ENCODE data around the gene OAS2. TPM values are rescaled to one million over a fixed set of nuclear protein-coding genes. Genes with fewer than 3 reads are reported as not detected.

Gene OAS2
- total RNA-seq, 1 donor from 2014 or later = 94.2 TPM

DNA sequence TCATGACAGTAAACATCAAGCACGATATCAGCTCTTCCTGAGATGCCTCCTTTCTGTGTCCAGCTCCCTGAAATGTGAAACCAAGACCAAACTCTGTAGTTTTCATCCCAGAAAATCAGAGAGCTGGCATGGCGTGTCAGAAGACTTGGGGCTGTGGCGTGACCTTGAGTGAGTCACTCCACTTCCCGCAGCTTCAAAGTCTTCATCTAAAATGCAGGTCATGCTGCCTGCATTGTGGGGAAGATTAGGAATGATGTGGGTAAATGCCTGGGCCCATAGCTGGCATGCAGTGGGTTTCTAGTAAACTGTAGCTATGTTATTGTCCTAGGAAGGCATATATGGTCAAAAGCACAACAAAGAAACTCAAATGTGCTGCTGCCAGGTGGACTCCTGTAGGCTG lies 28.8 kb downstream of the OAS2 start:
- Mint-ChIP-seq H3K36me3 (ENCODE audit: low read depth, unreplicated experiment) (peaks cover 55% of the 10 kb centered on the region), H3K4me1 (ENCODE audit: low read depth, unreplicated experiment) (peaks cover 11% of the 10 kb centered on the region), H3K4me3 (ENCODE audit: unreplicated experiment) (no peak overlapping the region), H3K27me3 (ENCODE audit: low read depth, unreplicated experiment) (peaks cover 10% of the 10 kb centered on the region), H3K27ac (ENCODE audit: unreplicated experiment) (peak overlapping the region; percentile 35), H3K9me3 (ENCODE audit: unreplicated experiment) (peaks cover 5% of the 10 kb centered on the region)
- peaks cover 18% of the 10 kb centered on the region for H3K4me1 ChIP-seq (ENCODE audit: insufficient read depth, low read length)
- H3K36me3 ChIP-seq (ENCODE audit: insufficient read depth, low read length) = no peaks in the 10 kb centered on the region
- H3K27me3 ChIP-seq (ENCODE audit: insufficient read depth, low read length) = no peaks in the 10 kb centered on the region
- peak overlapping the region; percentile 66 for H3K4me2 ChIP-seq (ENCODE audit: low read length)
- FAIRE-seq (no peak), DNase-seq (ENCODE audit: low read depth) (peak; percentile 80)
- peaks cover 5% of the 10 kb centered on the region for H3K9me3 ChIP-seq (ENCODE audit: insufficient read depth, low read depth, low read length)
- H4K20me1 ChIP-seq (ENCODE audit: insufficient read depth, low read length) = no peaks in the 10 kb centered on the region
- peak overlapping the region; percentile 42 for H3K27ac ChIP-seq (ENCODE audit: low read depth, low read length)
- H3K79me2 ChIP-seq (ENCODE audit: insufficient read depth, low read length) = no peaks in the 10 kb centered on the region
- H3K4me3 ChIP-seq (ENCODE audit: insufficient read depth, low read depth, low read length) = no peak overlapping the region
- TF ChIP-seq EZH2 (IDR thresholded peaks at IDR 0.05; ENCODE audit: insufficient read depth, low read length) = no peak
- TF ChIP-seq, protein P1, sequence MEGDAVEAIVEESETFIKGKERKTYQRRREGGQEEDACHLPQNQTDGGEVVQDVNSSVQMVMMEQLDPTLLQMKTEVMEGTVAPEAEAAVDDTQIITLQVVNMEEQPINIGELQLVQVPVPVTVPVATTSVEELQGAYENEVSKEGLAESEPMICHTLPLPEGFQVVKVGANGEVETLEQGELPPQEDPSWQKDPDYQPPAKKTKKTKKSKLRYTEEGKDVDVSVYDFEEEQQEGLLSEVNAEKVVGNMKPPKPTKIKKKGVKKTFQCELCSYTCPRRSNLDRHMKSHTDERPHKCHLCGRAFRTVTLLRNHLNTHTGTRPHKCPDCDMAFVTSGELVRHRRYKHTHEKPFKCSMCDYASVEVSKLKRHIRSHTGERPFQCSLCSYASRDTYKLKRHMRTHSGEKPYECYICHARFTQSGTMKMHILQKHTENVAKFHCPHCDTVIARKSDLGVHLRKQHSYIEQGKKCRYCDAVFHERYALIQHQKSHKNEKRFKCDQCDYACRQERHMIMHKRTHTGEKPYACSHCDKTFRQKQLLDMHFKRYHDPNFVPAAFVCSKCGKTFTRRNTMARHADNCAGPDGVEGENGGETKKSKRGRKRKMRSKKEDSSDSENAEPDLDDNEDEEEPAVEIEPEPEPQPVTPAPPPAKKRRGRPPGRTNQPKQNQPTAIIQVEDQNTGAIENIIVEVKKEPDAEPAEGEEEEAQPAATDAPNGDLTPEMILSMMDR (IDR thresholded peaks at IDR 0.05; ENCODE audit: insufficient read depth, low read depth, low read length) = no peak
- no peak overlapping the region for H2AFZ ChIP-seq (ENCODE audit: low read depth, low read length)
- H3K9ac ChIP-seq (ENCODE audit: low read length) = peak overlapping the region; percentile 28

DNA sequence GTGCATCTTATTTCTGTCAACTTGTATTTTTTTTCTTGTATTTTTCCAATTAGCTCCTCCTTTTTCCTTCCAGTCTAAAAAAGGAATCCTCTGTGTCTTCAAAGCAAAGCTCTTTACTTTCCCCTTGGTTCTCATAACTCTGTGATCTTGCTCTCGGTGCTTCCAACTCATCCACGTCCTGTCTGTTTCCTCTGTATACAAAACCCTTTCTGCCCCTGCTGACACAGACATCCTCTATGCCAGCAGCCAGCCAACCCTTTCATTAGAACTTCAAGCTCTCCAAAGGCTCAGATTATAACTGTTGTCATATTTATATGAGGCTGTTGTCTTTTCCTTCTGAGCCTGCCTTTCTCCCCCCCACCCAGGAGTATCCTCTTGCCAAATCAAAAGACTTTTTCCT lies 32.4 kb downstream of the OAS2 start:
- H3K36me3 ChIP-seq (ENCODE audit: insufficient read depth, low read length) = no peaks in the 10 kb centered on the region
- no peak overlapping the region for H3K27ac ChIP-seq (ENCODE audit: low read depth, low read length)
- H3K27me3 ChIP-seq (ENCODE audit: insufficient read depth, low read length) = no peaks in the 10 kb centered on the region
- Mint-ChIP-seq H3K9me3 (ENCODE audit: unreplicated experiment) (peaks cover 5% of the 10 kb centered on the region), H3K36me3 (ENCODE audit: low read depth, unreplicated experiment) (peaks cover 39% of the 10 kb centered on the region), H3K27ac (ENCODE audit: unreplicated experiment) (no peak overlapping the region), H3K4me3 (ENCODE audit: unreplicated experiment) (no peak overlapping the region), H3K4me1 (ENCODE audit: low read depth, unreplicated experiment) (peaks cover 11% of the 10 kb centered on the region), H3K27me3 (ENCODE audit: low read depth, unreplicated experiment) (peaks cover 11% of the 10 kb centered on the region)
- DNase-seq (ENCODE audit: low read depth) (no peak), FAIRE-seq (no peak)
- H4K20me1 ChIP-seq (ENCODE audit: insufficient read depth, low read length) = no peaks in the 10 kb centered on the region
- H3K4me1 ChIP-seq (ENCODE audit: insufficient read depth, low read length) = peaks cover 18% of the 10 kb centered on the region
- H3K4me3 ChIP-seq (ENCODE audit: insufficient read depth, low read depth, low read length) = no peak overlapping the region
- H3K79me2 ChIP-seq (ENCODE audit: insufficient read depth, low read length) = no peaks in the 10 kb centered on the region
- no peak overlapping the region for H3K4me2 ChIP-seq (ENCODE audit: low read length)
- TF ChIP-seq, protein P1 (IDR thresholded peaks at IDR 0.05; ENCODE audit: insufficient read depth, low read depth, low read length) = no peak
- TF ChIP-seq EZH2 (IDR thresholded peaks at IDR 0.05; ENCODE audit: insufficient read depth, low read length) = no peak
- no peak overlapping the region for H2AFZ ChIP-seq (ENCODE audit: low read depth, low read length)
- H3K9ac ChIP-seq (ENCODE audit: low read length) = no peak overlapping the region
- H3K9me3 ChIP-seq (ENCODE audit: insufficient read depth, low read depth, low read length) = peaks cover 5% of the 10 kb centered on the region

DNA sequence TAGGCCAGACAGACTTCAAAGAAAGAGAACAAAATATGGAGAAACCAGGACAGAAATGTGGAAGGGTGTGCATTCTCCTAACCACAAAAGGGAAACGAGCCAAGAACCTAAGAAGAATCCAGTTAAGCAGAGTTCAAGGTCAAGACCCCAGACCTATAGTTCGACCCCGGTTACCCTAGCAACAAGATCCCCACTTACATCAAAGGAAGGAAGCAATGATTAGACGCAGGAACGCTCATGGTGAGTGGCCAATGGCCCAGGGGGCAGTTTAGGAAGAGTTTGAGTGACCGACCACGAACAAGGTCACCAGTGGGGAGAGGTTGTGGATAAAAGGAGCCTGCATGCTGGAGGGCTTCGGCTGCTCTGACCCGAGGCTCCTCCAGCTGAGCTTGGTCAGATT lies 36.2 kb downstream of the OAS2 start:
- Mint-ChIP-seq H3K27ac (ENCODE audit: unreplicated experiment) (no peak overlapping the region), H3K36me3 (ENCODE audit: low read depth, unreplicated experiment) (peaks cover 28% of the 10 kb centered on the region), H3K27me3 (ENCODE audit: low read depth, unreplicated experiment) (peaks cover 12% of the 10 kb centered on the region), H3K9me3 (ENCODE audit: unreplicated experiment) (peaks cover 5% of the 10 kb centered on the region), H3K4me1 (ENCODE audit: low read depth, unreplicated experiment) (peaks cover 4% of the 10 kb centered on the region), H3K4me3 (ENCODE audit: unreplicated experiment) (no peak overlapping the region)
- no peaks in the 10 kb centered on the region for H4K20me1 ChIP-seq (ENCODE audit: insufficient read depth, low read length)
- no peak overlapping the region for H3K27ac ChIP-seq (ENCODE audit: low read depth, low read length)
- peaks cover 5% of the 10 kb centered on the region for H3K9me3 ChIP-seq (ENCODE audit: insufficient read depth, low read depth, low read length)
- peaks cover 8% of the 10 kb centered on the region for H3K4me1 ChIP-seq (ENCODE audit: insufficient read depth, low read length)
- no peak overlapping the region for H2AFZ ChIP-seq (ENCODE audit: low read depth, low read length)
- no peak for DNase-seq (ENCODE audit: low read depth)
- FAIRE-seq = no peak
- no peak overlapping the region for H3K9ac ChIP-seq (ENCODE audit: low read length)
- H3K36me3 ChIP-seq (ENCODE audit: insufficient read depth, low read length) = no peaks in the 10 kb centered on the region
- no peak overlapping the region for H3K4me3 ChIP-seq (ENCODE audit: insufficient read depth, low read depth, low read length)
- no peaks in the 10 kb centered on the region for H3K79me2 ChIP-seq (ENCODE audit: insufficient read depth, low read length)
- no peak overlapping the region for H3K4me2 ChIP-seq (ENCODE audit: low read length)
- TF ChIP-seq EZH2 (IDR thresholded peaks at IDR 0.05; ENCODE audit: insufficient read depth, low read length) = no peak
- no peaks in the 10 kb centered on the region for H3K27me3 ChIP-seq (ENCODE audit: insufficient read depth, low read length)
